ENCODE measurements around the gene PLXNA4. TPM values are rescaled to one million over a fixed set of nuclear protein-coding genes. Genes with fewer than 3 reads are reported as not detected.

PLXNA4 gene
- total RNA-seq, 1 donor from 2014 or later, result 3.3 TPM

GRCh38 chr7:132383962-132384361 is 192.3 kb downstream of the PLXNA4 start:
- TF ChIP-seq CTCF (IDR thresholded peaks at IDR 0.05; ENCODE audit: insufficient read depth, low read depth, low read length), result no peak
- TF ChIP-seq EZH2 (IDR thresholded peaks at IDR 0.05; ENCODE audit: insufficient read depth, low read length), result no peak
- H3K36me3 Mint-ChIP-seq (ENCODE audit: low read depth, unreplicated experiment), result peaks cover 2% of the 10 kb centered on the region
- no peak for DNase-seq (ENCODE audit: low read depth)
- no peaks in the 10 kb centered on the region for H3K9me3 Mint-ChIP-seq (ENCODE audit: unreplicated experiment)
- H3K36me3 ChIP-seq (ENCODE audit: insufficient read depth, low read length), result no peaks in the 10 kb centered on the region
- no peak overlapping the region for H3K4me3 Mint-ChIP-seq (ENCODE audit: unreplicated experiment)
- H3K4me2 ChIP-seq (ENCODE audit: low read length), result no peak overlapping the region
- H4K20me1 ChIP-seq (ENCODE audit: insufficient read depth, low read length), result no peaks in the 10 kb centered on the region
- peaks cover 46% of the 10 kb centered on the region for H3K27me3 Mint-ChIP-seq (ENCODE audit: low read depth, unreplicated experiment)
- peaks cover 15% of the 10 kb centered on the region for H3K4me1 ChIP-seq (ENCODE audit: insufficient read depth, low read length)
- H3K27me3 ChIP-seq (ENCODE audit: insufficient read depth, low read length), result peaks cover 3% of the 10 kb centered on the region
- H3K4me3 ChIP-seq (ENCODE audit: insufficient read depth, low read depth, low read length), result no peak overlapping the region
- H3K27ac ChIP-seq (ENCODE audit: low read depth, low read length), result no peak overlapping the region
- no peak overlapping the region for H3K9ac ChIP-seq (ENCODE audit: low read length)
- no peaks in the 10 kb centered on the region for H3K79me2 ChIP-seq (ENCODE audit: insufficient read depth, low read length)
- peaks cover 8% of the 10 kb centered on the region for H3K4me1 Mint-ChIP-seq (ENCODE audit: low read depth, unreplicated experiment)
- no peak for FAIRE-seq
- no peak overlapping the region for H3K27ac Mint-ChIP-seq (ENCODE audit: unreplicated experiment)
- H2AFZ ChIP-seq (ENCODE audit: low read depth, low read length), result no peak overlapping the region
- no peaks in the 10 kb centered on the region for H3K9me3 ChIP-seq (ENCODE audit: insufficient read depth, low read depth, low read length)

- H3K36me3 Mint-ChIP-seq (ENCODE audit: low read depth, unreplicated experiment), result no peaks in the 10 kb centered on the region
- H3K4me2 ChIP-seq (ENCODE audit: low read length), result peak overlapping the region; percentile 56
- H2AFZ ChIP-seq (ENCODE audit: low read depth, low read length), result no peak overlapping the region
- no peak for DNase-seq (ENCODE audit: low read depth)
- H3K79me2 ChIP-seq (ENCODE audit: insufficient read depth, low read length), result no peaks in the 10 kb centered on the region
- H3K27me3 ChIP-seq (ENCODE audit: insufficient read depth, low read length), result peaks cover 1% of the 10 kb centered on the region
- H3K4me3 ChIP-seq (ENCODE audit: insufficient read depth, low read depth, low read length), result no peak overlapping the region
- no peak overlapping the region for H3K9ac ChIP-seq (ENCODE audit: low read length)
- H3K4me3 Mint-ChIP-seq (ENCODE audit: unreplicated experiment), result no peak overlapping the region
- H3K9me3 ChIP-seq (ENCODE audit: insufficient read depth, low read depth, low read length), result no peaks in the 10 kb centered on the region
- peaks cover 15% of the 10 kb centered on the region for H3K4me1 ChIP-seq (ENCODE audit: insufficient read depth, low read length)
- no peak overlapping the region for H3K27ac Mint-ChIP-seq (ENCODE audit: unreplicated experiment)
- H3K27ac ChIP-seq (ENCODE audit: low read depth, low read length), result no peak overlapping the region
- no peak for TF ChIP-seq CTCF (IDR thresholded peaks at IDR 0.05; ENCODE audit: insufficient read depth, low read depth, low read length)
- TF ChIP-seq EZH2 (IDR thresholded peaks at IDR 0.05; ENCODE audit: insufficient read depth, low read length), result no peak
- no peak for FAIRE-seq
- H3K27me3 Mint-ChIP-seq (ENCODE audit: low read depth, unreplicated experiment), result peaks cover 39% of the 10 kb centered on the region
- no peaks in the 10 kb centered on the region for H3K36me3 ChIP-seq (ENCODE audit: insufficient read depth, low read length)
- H4K20me1 ChIP-seq (ENCODE audit: insufficient read depth, low read length), result no peaks in the 10 kb centered on the region
- H3K4me1 Mint-ChIP-seq (ENCODE audit: low read depth, unreplicated experiment), result peaks cover 8% of the 10 kb centered on the region
- peaks cover 4% of the 10 kb centered on the region for H3K9me3 Mint-ChIP-seq (ENCODE audit: unreplicated experiment)
These were observed 194.4 kb downstream of the PLXNA4 start for GRCh38 chr7:132381742-132382472.

- Mint-ChIP-seq H3K27ac (ENCODE audit: unreplicated experiment) (no peak overlapping the region), H3K27me3 (ENCODE audit: low read depth, unreplicated experiment) (peaks cover 42% of the 10 kb centered on the region), H3K4me3 (ENCODE audit: unreplicated experiment) (no peak overlapping the region), H3K4me1 (ENCODE audit: low read depth, unreplicated experiment) (peaks cover 8% of the 10 kb centered on the region), H3K9me3 (ENCODE audit: unreplicated experiment) (peaks cover 7% of the 10 kb centered on the region), H3K36me3 (ENCODE audit: low read depth, unreplicated experiment) (no peaks in the 10 kb centered on the region)
- Histone ChIP-seq H3K4me1 (ENCODE audit: insufficient read depth, low read length) (peaks cover 9% of the 10 kb centered on the region), H4K20me1 (ENCODE audit: insufficient read depth, low read length) (no peaks in the 10 kb centered on the region), H3K4me3 (ENCODE audit: insufficient read depth, low read depth, low read length) (no peak overlapping the region), H3K4me2 (ENCODE audit: low read length) (no peak overlapping the region), H3K9ac (ENCODE audit: low read length) (no peak overlapping the region), H3K79me2 (ENCODE audit: insufficient read depth, low read length) (no peaks in the 10 kb centered on the region), H3K9me3 (ENCODE audit: insufficient read depth, low read depth, low read length) (no peaks in the 10 kb centered on the region), H3K27me3 (ENCODE audit: insufficient read depth, low read length) (no peaks in the 10 kb centered on the region), H3K27ac (ENCODE audit: low read depth, low read length) (no peak overlapping the region), H2AFZ (ENCODE audit: low read depth, low read length) (no peak overlapping the region), H3K36me3 (ENCODE audit: insufficient read depth, low read length) (no peaks in the 10 kb centered on the region)
- no peak for TF ChIP-seq EZH2 (IDR thresholded peaks at IDR 0.05; ENCODE audit: insufficient read depth, low read length)
- no peak for TF ChIP-seq CTCF (IDR thresholded peaks at IDR 0.05; ENCODE audit: insufficient read depth, low read depth, low read length)
- FAIRE-seq (no peak), DNase-seq (ENCODE audit: low read depth) (peak; percentile 39)
These were observed 196.2 kb downstream of the PLXNA4 start for GRCh38 chr7:132380059-132380458.

Data from astrocyte (in vitro differentiated cells and primary cell).